CD14-positive monocyte (primary cell): ENCODE results near the gene DHRS9. TPM values are rescaled to one million over a fixed set of nuclear protein-coding genes. Genes with fewer than 3 reads are reported as not detected.

Experiments
- DNase-seq, 3 donors: peaks; one replicate each; pipeline ENCODE4 v3.0.0-alpha.2; 2011 to 2022
- H2AFZ ChIP-seq: 2 replicates; pipeline ENCODE4 v1.6.0; 2012; ENCODE audit warnings: mild to moderate bottlenecking, low read depth, low read length, inconsistent platforms; ENCODE audit not compliant: insufficient read depth, poor library complexity, severe bottlenecking
- H3K27ac ChIP-seq, 2 donors: 1 replicate in 1 of 2; 2 replicates in 1 of 2; pipeline ENCODE4 v1.5.1; 2012 to 2013; ENCODE audit warnings: low read length in 2 of 2, control low read depth in 1 of 2, inconsistent platforms in 1 of 2, low read depth in 1 of 2, mild to moderate bottlenecking in 1 of 2
- H3K27me3 ChIP-seq, 2 donors: one replicate each; pipeline versions ENCODE4 v1.6.0 to v1.6.1; 2011 to 2013; ENCODE audit warnings: low read length in 2 of 2; ENCODE audit not compliant: control insufficient read depth in 2 of 2, insufficient read depth in 2 of 2
- H3K36me3 ChIP-seq, 2 donors: replicated peaks in 1 of 2; 1 replicate in 1 of 2; 2 replicates in 1 of 2; pipeline versions ENCODE4 v1.5.1 to v1.6.1; 2012 to 2013; ENCODE audit warnings: low read length in 2 of 2, control low read depth in 1 of 2, inconsistent platforms in 1 of 2, mild to moderate bottlenecking in 1 of 2; ENCODE audit not compliant: insufficient read depth in 2 of 2, control insufficient read depth in 1 of 2
- H3K4me1 ChIP-seq, 2 donors: 1 replicate in 1 of 2; 2 replicates in 1 of 2; pipeline versions ENCODE4 v1.5.1 to v1.6.1; 2012 to 2013; ENCODE audit warnings: low read length in 2 of 2, control low read depth in 1 of 2, inconsistent platforms in 1 of 2, mild to moderate bottlenecking in 1 of 2, moderate library complexity in 1 of 2; ENCODE audit not compliant: insufficient read depth in 2 of 2, control insufficient read depth in 1 of 2
- H3K4me2 ChIP-seq: replicated peaks from 2 replicates; pipeline ENCODE3; 2012; ENCODE audit warnings: low read length, moderate library complexity, mild to moderate bottlenecking; ENCODE audit not compliant: poor library complexity, severe bottlenecking; ENCODE audit errors: extremely low read depth
- H3K4me3 ChIP-seq, 3 experiments: fragments of 200-600 bp in 1 of 3; sonication (generic) in 1 of 3; replicated peaks in 1 of 3; 1 replicate in 2 of 3; 2 replicates in 1 of 3; pipeline ENCODE4 v1.5.1; 2011 to 2013; ENCODE audit warnings: low read length in 3 of 3, mild to moderate bottlenecking in 3 of 3, control low read depth in 2 of 3, low read depth in 2 of 3, inconsistent platforms in 1 of 3, moderate library complexity in 1 of 3
- H3K79me2 ChIP-seq: 2 replicates; pipeline ENCODE4 v1.6.0; 2012; ENCODE audit warnings: mild to moderate bottlenecking, control low read depth, inconsistent platforms, low read length, moderate library complexity; ENCODE audit not compliant: insufficient read depth
- H3K9ac ChIP-seq: 2 replicates; pipeline ENCODE4 v1.6.0; 2017; ENCODE audit warnings: low read length, mild to moderate bottlenecking; ENCODE audit not compliant: insufficient read depth, poor library complexity, severe bottlenecking
- H3K9me3 ChIP-seq, 2 donors: replicated peaks in 1 of 2; 1 replicate in 1 of 2; 2 replicates in 1 of 2; pipeline versions ENCODE4 v1.5.1 to v1.6.1; 2012 to 2013; ENCODE audit warnings: low read length in 2 of 2, control low read depth in 1 of 2; ENCODE audit not compliant: control insufficient read depth in 1 of 2, insufficient read depth in 1 of 2
- H4K20me1 ChIP-seq: 2 replicates; pipeline ENCODE4 v1.6.0; 2012; ENCODE audit warnings: mild to moderate bottlenecking, low read length, control low read depth, moderate library complexity; ENCODE audit not compliant: insufficient read depth
- H3K27ac Mint-ChIP-seq, 7 donors: one replicate each; pipeline ENCODE4 v1.8.0; 2020; ENCODE audit warnings: mild to moderate bottlenecking in 7 of 7, mixed read lengths in 7 of 7, moderate library complexity in 6 of 7, inconsistent platforms in 2 of 7
- H3K27me3 Mint-ChIP-seq, 3 donors: one replicate each; pipeline ENCODE4 v1.8.0; 2021 to 2022; ENCODE audit warnings: low read depth in 3 of 3, mild to moderate bottlenecking in 3 of 3, mixed read lengths in 3 of 3, moderate library complexity in 3 of 3, inconsistent platforms in 1 of 3
- H3K36me3 Mint-ChIP-seq, 2 donors: one replicate each; pipeline ENCODE4 v1.8.0; 2020; ENCODE audit warnings: mixed read lengths in 2 of 2, inconsistent platforms in 1 of 2, mild to moderate bottlenecking in 1 of 2
- H3K4me1 Mint-ChIP-seq: one replicate; pipeline ENCODE4 v1.8.0; 2020; ENCODE audit warnings: mild to moderate bottlenecking, mixed read lengths
- H3K4me3 Mint-ChIP-seq, 2 donors: one replicate each; pipeline ENCODE4 v1.8.0; 2020; ENCODE audit warnings: mild to moderate bottlenecking in 2 of 2, mixed read lengths in 2 of 2, moderate library complexity in 1 of 2
- H3K9me3 Mint-ChIP-seq, 7 donors: one replicate each; pipeline ENCODE4 v1.8.0; 2020 to 2022; ENCODE audit warnings: mixed read lengths in 7 of 7, mild to moderate bottlenecking in 6 of 7, moderate library complexity in 6 of 7, inconsistent platforms in 2 of 7
- WGBS: methylation state at CpG from one replicate; pipeline ENCODE4 v1.1.5; 2013; ENCODE audit warnings: missing lambda C conversion rate; ENCODE audit not compliant: insufficient coverage; 5-methylcytosine and 5-hydroxymethylcytosine counted together
- intact Hi-C, 2 donors: fragments of 100-400 bp; cut with micrococcal nuclease; formaldehyde crosslinking; loops; one replicate each; pipeline versions ENCODE4 v1.15.0 to v1.15.1; 2023
- polyA plus RNA-seq, 3 donors: library from polyadenylated mRNA; depleted of rRNA in 1 of 3; unstranded in 2 of 3; stranded (reverse) in 1 of 3; fragments of 300-500 nt in 2 of 3; fragments of >200 nt in 1 of 3; fragmentation: Illumina TruSeq in 2 of 3; gene quantifications; 1 replicate in 2 of 3; 2 replicates in 1 of 3; pipeline ENCODE4 v1.2.3, GENCODE V29; 2012 to 2021
- TF ChIP-seq, protein P1 (sequence below): fragments of 200-600 bp; IDR thresholded peaks from one replicate; pipeline ENCODE4 v1.8.0; 2022; ENCODE audit warnings: antibody characterized with exemption, mild to moderate bottlenecking

The DHRS9 gene
- polyA plus RNA-seq, 3 donors, result 10.0 to 12.9 (median 10.0) TPM

DNA sequence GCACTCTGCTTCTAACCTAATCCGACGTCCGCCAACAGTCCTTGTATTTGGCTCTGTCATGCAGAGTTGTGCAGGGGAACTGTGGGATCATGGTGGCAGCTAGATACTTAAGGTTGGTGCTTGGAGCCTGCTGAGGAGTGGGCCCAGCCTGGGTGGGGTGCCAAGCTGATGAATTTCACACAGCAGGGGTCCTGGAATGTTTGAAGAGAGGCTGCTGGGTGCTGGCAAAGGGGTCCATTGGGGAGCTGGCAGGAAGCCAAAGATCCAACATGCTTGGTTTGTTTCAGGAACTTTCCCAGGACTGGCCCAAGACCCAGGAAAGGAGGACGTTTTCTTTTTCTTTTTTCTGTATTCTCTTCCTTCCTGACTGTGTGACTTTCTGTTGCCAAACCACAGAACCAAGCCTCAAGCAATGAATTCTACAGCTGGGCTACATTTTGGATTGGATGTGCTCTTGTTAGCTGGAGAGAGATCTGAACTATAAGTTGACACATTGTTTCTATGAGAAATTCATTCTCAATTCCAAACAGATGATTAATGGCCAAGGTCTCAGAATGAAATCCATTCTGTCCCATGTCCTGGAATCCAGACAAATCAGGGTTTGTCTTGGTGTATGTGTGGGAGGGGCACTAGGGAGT lies 49.9 kb downstream of the DHRS9 start:
- intact Hi-C loops, result no loop called here
- H3K27me3 ChIP-seq, result no peaks in the 10 kb centered on the region
- H3K27ac Mint-ChIP-seq, result no peak overlapping the region
- H3K4me3 ChIP-seq, result no peak overlapping the region
- no peak for DNase-seq
- no peak overlapping the region for H3K27ac ChIP-seq
- no peak overlapping the region for H3K4me2 ChIP-seq
- peaks cover 0 to 4% (median 3%) of the 10 kb centered on the region in 3 donors for H3K27me3 Mint-ChIP-seq
- no peak overlapping the region for H3K9ac ChIP-seq
- H2AFZ ChIP-seq, result peak overlapping the region; percentile 12
- H3K4me1 Mint-ChIP-seq, result peaks cover 5% of the 10 kb centered on the region
- no peak overlapping the region for H3K4me3 Mint-ChIP-seq
- peaks cover 0 to 7% (median 3%) of the 10 kb centered on the region in 7 donors for H3K9me3 Mint-ChIP-seq
- no peaks in the 10 kb centered on the region for H3K36me3 Mint-ChIP-seq
- 100% methylated on average over 3 of the region's 4 CpGs for WGBS
- no peaks in the 10 kb centered on the region for H4K20me1 ChIP-seq
- no peaks in the 10 kb centered on the region for H3K9me3 ChIP-seq
- no peaks in the 10 kb centered on the region for H3K79me2 ChIP-seq
- TF ChIP-seq, protein P1, sequence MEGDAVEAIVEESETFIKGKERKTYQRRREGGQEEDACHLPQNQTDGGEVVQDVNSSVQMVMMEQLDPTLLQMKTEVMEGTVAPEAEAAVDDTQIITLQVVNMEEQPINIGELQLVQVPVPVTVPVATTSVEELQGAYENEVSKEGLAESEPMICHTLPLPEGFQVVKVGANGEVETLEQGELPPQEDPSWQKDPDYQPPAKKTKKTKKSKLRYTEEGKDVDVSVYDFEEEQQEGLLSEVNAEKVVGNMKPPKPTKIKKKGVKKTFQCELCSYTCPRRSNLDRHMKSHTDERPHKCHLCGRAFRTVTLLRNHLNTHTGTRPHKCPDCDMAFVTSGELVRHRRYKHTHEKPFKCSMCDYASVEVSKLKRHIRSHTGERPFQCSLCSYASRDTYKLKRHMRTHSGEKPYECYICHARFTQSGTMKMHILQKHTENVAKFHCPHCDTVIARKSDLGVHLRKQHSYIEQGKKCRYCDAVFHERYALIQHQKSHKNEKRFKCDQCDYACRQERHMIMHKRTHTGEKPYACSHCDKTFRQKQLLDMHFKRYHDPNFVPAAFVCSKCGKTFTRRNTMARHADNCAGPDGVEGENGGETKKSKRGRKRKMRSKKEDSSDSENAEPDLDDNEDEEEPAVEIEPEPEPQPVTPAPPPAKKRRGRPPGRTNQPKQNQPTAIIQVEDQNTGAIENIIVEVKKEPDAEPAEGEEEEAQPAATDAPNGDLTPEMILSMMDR, result no peak
- H3K36me3 ChIP-seq, result no peaks in the 10 kb centered on the region
- peaks cover 0 to under 1% of the 10 kb centered on the region in 2 donors for H3K4me1 ChIP-seq

DNA sequence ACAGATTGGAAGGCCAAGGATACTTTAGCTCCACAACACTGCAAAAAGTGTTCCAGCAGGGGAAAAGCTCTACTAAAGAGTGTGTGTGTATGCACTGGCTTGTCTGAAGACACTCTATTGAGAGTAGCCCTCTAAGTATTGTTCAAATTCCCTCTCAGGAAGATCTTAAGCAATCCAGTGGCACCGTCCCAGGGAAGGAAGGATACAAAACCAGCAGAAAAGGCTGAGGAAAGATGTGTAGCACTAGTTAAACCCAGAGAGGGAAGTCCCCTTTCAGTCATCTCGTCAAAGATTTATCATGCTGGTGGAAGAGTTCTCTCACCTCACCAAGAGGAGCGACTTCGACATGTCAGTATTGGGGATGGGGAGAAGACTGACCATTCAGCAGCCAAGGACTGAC lies 50.5 kb downstream of the DHRS9 start:
- H3K9ac ChIP-seq, result no peak overlapping the region
- no peak overlapping the region for H3K27ac ChIP-seq
- peaks cover 3% of the 10 kb centered on the region for H3K4me1 Mint-ChIP-seq
- no peak overlapping the region for H3K4me3 ChIP-seq
- no peaks in the 10 kb centered on the region for H3K27me3 ChIP-seq
- no peaks in the 10 kb centered on the region for H3K79me2 ChIP-seq
- WGBS, result no CpG with 5 or more reads among the region's 4 CpGs
- TF ChIP-seq, protein P1, result no peak
- H3K4me2 ChIP-seq, result no peak overlapping the region
- H4K20me1 ChIP-seq, result no peaks in the 10 kb centered on the region
- H3K9me3 ChIP-seq, result no peaks in the 10 kb centered on the region
- no peak for DNase-seq
- no peak overlapping the region for H3K27ac Mint-ChIP-seq
- H2AFZ ChIP-seq, result no peak overlapping the region
- H3K4me3 Mint-ChIP-seq, result no peak overlapping the region
- peaks cover 0 to 4% (median 3%) of the 10 kb centered on the region in 3 donors for H3K27me3 Mint-ChIP-seq
- intact Hi-C loops, result no loop called here
- no peaks in the 10 kb centered on the region for H3K4me1 ChIP-seq
- no peaks in the 10 kb centered on the region for H3K36me3 Mint-ChIP-seq
- no peaks in the 10 kb centered on the region for H3K36me3 ChIP-seq
- H3K9me3 Mint-ChIP-seq, result peaks cover 0 to 8% (median 3%) of the 10 kb centered on the region in 7 donors
